Panc1 (cell line): ENCODE results near the gene ROBO1. TPM values are rescaled to one million over a fixed set of nuclear protein-coding genes. Genes with fewer than 3 reads are reported as not detected.

Source experiments
- ATAC-seq: fragments of 200-7000 bp; cut with Tn5 transposase; 2 replicates; pipeline ENCODE4 v1.9.1; 2020; ENCODE audit warnings: mild to moderate bottlenecking, moderate library complexity
- BruUV-seq: library from RNA; stranded (reverse); fragments of 400-500 nt; replicated peaks from 2 replicates; lab custom pipeline; 2021; lab: Mats Ljungman, UMichigan
- CTCF ChIA-PET: fragments of 300-600 bp; sonication (Branson Sonifier 250); formaldehyde crosslinking; loops from one replicate; lab custom pipeline; 2022; ENCODE audit warnings: antibody characterized with exemption; lab: Charles Lee
- POLR2A ChIA-PET: fragments of 300-600 bp; sonication (Branson Sonifier 250); formaldehyde crosslinking; loops from one replicate; lab custom pipeline; 2022; ENCODE audit warnings: antibody characterized with exemption; lab: Charles Lee
- DNase-seq: peaks from one replicate; pipeline ENCODE4 v3.0.0-alpha.2; 2010; ENCODE audit warnings: low read depth, low spot score
- H3K27ac ChIP-seq: 2 replicates; pipeline ENCODE4 v1.5.1; 2011; ENCODE audit warnings: mild to moderate bottlenecking, low read length, inconsistent platforms
- H3K27me3 ChIP-seq: fragments of 200-500 bp; sonication (Bioruptor generic); 2 replicates; pipeline ENCODE4 v1.6.0; 2014; ENCODE audit warnings: low read length, inconsistent platforms; ENCODE audit not compliant: control insufficient read depth, insufficient read depth
- H3K36me3 ChIP-seq: fragments of 200-500 bp; sonication (Bioruptor generic); 2 replicates; pipeline ENCODE4 v1.5.1; 2014; ENCODE audit warnings: inconsistent platforms, mild to moderate bottlenecking, low read length, moderate library complexity; ENCODE audit not compliant: control insufficient read depth, insufficient read depth
- H3K4me1 ChIP-seq: 2 replicates; pipeline ENCODE4 v1.5.1; 2011; ENCODE audit warnings: inconsistent platforms, mild to moderate bottlenecking, low read length, moderate library complexity; ENCODE audit not compliant: control insufficient read depth, insufficient read depth
- H3K4me3 ChIP-seq, 2 experiments: 2 replicates each; pipeline ENCODE4 v1.5.1; 2011 to 2012; ENCODE audit warnings: low read depth in 2 of 2, low read length in 2 of 2, mild to moderate bottlenecking in 2 of 2, inconsistent platforms in 1 of 2, moderate library complexity in 1 of 2
- H3K9me3 ChIP-seq: fragments of 200-500 bp; sonication (Bioruptor generic); 2 replicates; pipeline ENCODE4 v1.5.1; 2014; ENCODE audit warnings: low read depth, mild to moderate bottlenecking, inconsistent platforms, low read length, moderate library complexity; ENCODE audit not compliant: control insufficient read depth, insufficient read depth
- CTCF ChIP-seq: fragments of 450-650 bp; IDR thresholded peaks from 2 replicates; pipeline ENCODE4 v1.5.1; 2017; ENCODE audit warnings: mild to moderate bottlenecking
- POLR2AphosphoS5 ChIP-seq: IDR thresholded peaks from 2 replicates; pipeline ENCODE4 v1.6.1; 2012; ENCODE audit warnings: mild to moderate bottlenecking, low read depth, low read length, moderate library complexity
- REST ChIP-seq, 2 experiments: IDR thresholded peaks; 2 replicates each; pipeline ENCODE4 v1.6.1; 2011 to 2012; ENCODE audit warnings: low read depth in 2 of 2, control low read depth in 1 of 2, low read length in 1 of 2, mild to moderate bottlenecking in 1 of 2, moderate library complexity in 1 of 2; ENCODE audit not compliant: insufficient read depth in 1 of 2
- SIN3A ChIP-seq: IDR thresholded peaks from 2 replicates; pipeline ENCODE4 v1.6.1; 2012; ENCODE audit warnings: low read depth, mild to moderate bottlenecking, low read length, moderate library complexity, borderline replicate concordance; ENCODE audit not compliant: insufficient read depth
- TCF7L2 ChIP-seq: IDR thresholded peaks from 2 replicates; pipeline ENCODE4 v1.6.1; 2011; ENCODE audit warnings: mild to moderate bottlenecking, low read depth, low read length, inconsistent platforms
- in situ Hi-C: cut with HindIII; loops from 2 replicates; pipeline ENCODE4 v1.10.0; 2016; ENCODE audit warnings: low sequenced_read_pairs, low pct_unique_long_range_greater_than_20kb
- intact Hi-C: fragments of 100-400 bp; cut with micrococcal nuclease; formaldehyde crosslinking; loops from one replicate; pipeline ENCODE4 v1.10.0; 2022; ENCODE audit not compliant: unreplicated experiment
- total RNA-seq: library from RNA; stranded (reverse); gene quantifications from one replicate; pipeline ENCODE4 v1.2.1, GENCODE V29; 2021; ENCODE audit not compliant: unreplicated experiment

ROBO1 gene
- total RNA-seq, 1 experiment from 2014 or later: 61.6 TPM

GRCh38 chr3:78894787-78895186 is 873.0 kb downstream of the ROBO1 start:
- Histone ChIP-seq H3K4me3 (no peak overlapping the region), H3K9me3 (no peaks in the 10 kb centered on the region), H3K27me3 (no peaks in the 10 kb centered on the region), H3K27ac (no peak overlapping the region), H3K4me1 (no peaks in the 10 kb centered on the region), H3K36me3 (no peaks in the 10 kb centered on the region)
- DNase-seq (no peak), ATAC-seq (no peak)
- no peak for TF ChIP-seq REST (IDR thresholded peaks at IDR 0.05; ENCODE audit: insufficient read depth in 1 of 2, low read depth in 2 of 2, low read length in 1 of 2)
- no peak for TF ChIP-seq POLR2AphosphoS5
- no peak for TF ChIP-seq TCF7L2
- TF ChIP-seq SIN3A: no peak
- in situ Hi-C loops: no loop called here
- CTCF ChIA-PET: no interaction called here
- POLR2A ChIA-PET: no interaction called here
- BruUV-seq: no TSS peak
- intact Hi-C loops: no loop called here

GRCh38 chr3:78893161-78893560 is 874.6 kb downstream of the ROBO1 start:
- H3K4me3 ChIP-seq: no peak overlapping the region
- intact Hi-C loops: no loop called here
- no peak for TF ChIP-seq POLR2AphosphoS5
- TF ChIP-seq TCF7L2: no peak
- no peak for TF ChIP-seq REST (IDR thresholded peaks at IDR 0.05; ENCODE audit: insufficient read depth in 1 of 2, low read depth in 2 of 2, low read length in 1 of 2)
- no peaks in the 10 kb centered on the region for H3K9me3 ChIP-seq
- POLR2A ChIA-PET: no interaction called here
- H3K4me1 ChIP-seq: peaks cover 3% of the 10 kb centered on the region; the same call in 1 of the 2 replicates
- no peaks in the 10 kb centered on the region for H3K36me3 ChIP-seq
- CTCF ChIA-PET: no interaction called here
- no peaks in the 10 kb centered on the region for H3K27me3 ChIP-seq
- DNase-seq: no peak
- BruUV-seq: no TSS peak
- in situ Hi-C loops: no loop called here
- ATAC-seq: no peak
- no peak overlapping the region for H3K27ac ChIP-seq

GRCh38 chr3:78889348-78889747 is 878.5 kb downstream of the ROBO1 start:
- Histone ChIP-seq H3K9me3 (no peaks in the 10 kb centered on the region), H3K4me1 (peaks cover 3% of the 10 kb centered on the region; the same call in 1 of the 2 replicates), H3K27ac (no peak overlapping the region), H3K36me3 (no peaks in the 10 kb centered on the region), H3K27me3 (no peaks in the 10 kb centered on the region), H3K4me3 (no peak overlapping the region)
- DNase-seq (no peak), ATAC-seq (no peak)
- ChIA-PET CTCF (no interaction called here), POLR2A (no interaction called here)
- intact Hi-C loops: no loop called here
- BruUV-seq: no TSS peak
- in situ Hi-C loops: no loop called here
- no peak for TF ChIP-seq SIN3A
- TF ChIP-seq POLR2AphosphoS5: no peak
- no peak for TF ChIP-seq REST (IDR thresholded peaks at IDR 0.05; ENCODE audit: insufficient read depth in 1 of 2, low read depth in 2 of 2, low read length in 1 of 2)
- TF ChIP-seq CTCF: no peak
- TF ChIP-seq TCF7L2: no peak
